HG02588 (cell line): ENCODE data around the gene MAJIN.

Source experiments
- ATAC-seq: cut with Tn5 transposase; IDR thresholded peaks from one replicate; pipeline ENCODE4 v1.9.1; 2021; ENCODE audit warnings: mild to moderate bottlenecking, moderate library complexity; ENCODE audit not compliant: unreplicated experiment

The MAJIN gene

GRCh38 chr11:64893194-64894069 lies 78.5 kb downstream of the MAJIN start:
- ATAC-seq: no peak

GRCh38 chr11:64892838-64893193 lies 79.1 kb downstream of the MAJIN start:
- no peak for ATAC-seq

- no peak for ATAC-seq
Observed at GRCh38 chr11:64892411-64892831, 79.5 kb downstream of the MAJIN start.

GRCh38 chr11:64891880-64892279 lies 80.0 kb downstream of the MAJIN start:
- no peak for ATAC-seq

GRCh38 chr11:64891215-64891848 lies 80.6 kb downstream of the MAJIN start:
- no peak for ATAC-seq

GRCh38 chr11:64890522-64890939 lies 81.4 kb downstream of the MAJIN start:
- no peak for ATAC-seq

- no peak for ATAC-seq
Observed at GRCh38 chr11:64888729-64889511, 83.0 kb downstream of the MAJIN start.

- ATAC-seq: no peak
Observed at GRCh38 chr11:64888406-64888728, 83.5 kb downstream of the MAJIN start.
